SH-SY5Y (cell line): Measurements from ENCODE around the gene RASSF1.

Source experiments
- GATA2 ChIP-seq: IDR thresholded peaks from 2 replicates; pipeline ENCODE4 v1.6.1; 2011; ENCODE audit warnings: mild to moderate bottlenecking, low read depth, low read length
- GATA3 ChIP-seq: IDR thresholded peaks from 2 replicates; pipeline ENCODE4 v1.6.1; 2011; ENCODE audit warnings: low read depth, mild to moderate bottlenecking, low read length, moderate library complexity

Gene RASSF1

GRCh38 chr3:50318163-50318562 is 22.5 kb downstream of the RASSF1 start:
- TF ChIP-seq GATA3: no peak

GRCh38 chr3:50317300-50317699 is 23.3 kb downstream of the RASSF1 start:
- TF ChIP-seq GATA2 (no peak), GATA3 (no peak)

DNA sequence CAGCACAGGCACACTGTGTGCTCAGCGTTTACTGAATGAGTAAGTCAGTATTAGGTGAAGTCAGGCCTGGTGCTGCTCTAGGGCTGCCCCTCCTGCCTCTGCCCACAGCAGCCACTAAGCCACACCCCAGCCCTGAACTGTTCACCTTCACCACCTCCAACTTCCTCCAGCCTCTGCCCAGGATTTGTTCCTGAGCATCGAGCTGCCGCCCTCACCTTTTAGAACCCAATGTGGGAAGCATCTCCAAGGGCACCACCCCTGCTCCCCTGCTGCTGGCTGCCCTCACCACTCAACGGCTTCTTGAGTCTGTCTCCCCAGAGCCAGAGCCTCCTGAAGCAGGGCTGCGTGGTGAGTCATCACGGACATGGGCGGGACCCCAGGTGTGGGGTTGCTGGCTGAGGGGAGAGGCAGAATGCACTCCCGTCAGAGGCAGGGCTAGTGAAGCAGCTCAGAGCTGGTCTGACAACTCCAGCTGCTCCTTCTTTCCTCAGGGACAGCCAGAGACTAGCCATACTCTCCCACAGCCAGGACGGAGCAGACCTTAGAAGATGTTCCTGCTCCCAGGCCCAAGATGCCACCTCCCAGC is 23.9 kb downstream of the RASSF1 start:
- TF ChIP-seq GATA2: no peak
- no peak for TF ChIP-seq GATA3

- TF ChIP-seq GATA3 (no peak), GATA2 (no peak)
Observed at GRCh38 chr3:50314816-50315215, 25.8 kb downstream of the RASSF1 start.

DNA sequence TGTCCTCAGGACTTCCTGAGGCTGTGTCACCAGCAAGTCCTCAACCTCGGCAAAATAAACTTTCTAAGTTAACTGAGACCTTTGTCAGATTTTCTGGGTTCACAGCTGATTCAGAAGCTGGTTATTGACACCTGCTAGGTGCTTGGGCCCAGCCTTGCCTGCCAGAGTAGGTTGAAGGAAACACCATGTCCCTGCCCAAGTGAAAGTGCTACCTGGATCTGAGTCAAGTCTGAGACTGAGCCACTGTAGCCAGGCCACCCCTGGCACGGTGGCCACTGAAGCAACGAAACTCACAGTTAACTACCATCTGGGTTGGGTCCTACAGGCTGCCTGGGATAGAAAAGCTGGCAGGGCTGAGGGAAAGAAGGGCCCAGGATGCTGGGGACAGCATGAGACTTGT is 26.3 kb downstream of the RASSF1 start:
- no peak for TF ChIP-seq GATA3
- no peak for TF ChIP-seq GATA2

DNA sequence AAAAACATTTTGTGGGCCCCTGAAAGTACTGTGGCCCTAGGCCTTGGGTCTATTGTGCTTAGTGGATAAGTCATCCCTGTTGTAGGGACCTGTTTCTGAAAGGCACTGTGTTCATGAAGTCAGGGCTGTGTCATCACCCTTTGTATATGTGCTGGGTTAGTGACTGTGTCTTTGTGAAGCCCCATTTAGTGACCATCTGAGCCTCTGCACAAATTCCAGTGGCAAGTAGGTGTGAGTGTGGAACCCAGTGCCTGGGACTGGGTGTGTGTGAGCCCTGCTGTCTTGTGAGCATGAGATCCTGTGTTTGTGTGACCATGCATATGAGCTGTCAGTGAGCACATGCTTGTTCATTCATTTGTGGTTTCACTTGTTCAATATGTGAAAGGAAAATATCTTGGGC is 36.0 kb downstream of the RASSF1 start:
- no peak for TF ChIP-seq GATA3
- TF ChIP-seq GATA2: no peak

DNA sequence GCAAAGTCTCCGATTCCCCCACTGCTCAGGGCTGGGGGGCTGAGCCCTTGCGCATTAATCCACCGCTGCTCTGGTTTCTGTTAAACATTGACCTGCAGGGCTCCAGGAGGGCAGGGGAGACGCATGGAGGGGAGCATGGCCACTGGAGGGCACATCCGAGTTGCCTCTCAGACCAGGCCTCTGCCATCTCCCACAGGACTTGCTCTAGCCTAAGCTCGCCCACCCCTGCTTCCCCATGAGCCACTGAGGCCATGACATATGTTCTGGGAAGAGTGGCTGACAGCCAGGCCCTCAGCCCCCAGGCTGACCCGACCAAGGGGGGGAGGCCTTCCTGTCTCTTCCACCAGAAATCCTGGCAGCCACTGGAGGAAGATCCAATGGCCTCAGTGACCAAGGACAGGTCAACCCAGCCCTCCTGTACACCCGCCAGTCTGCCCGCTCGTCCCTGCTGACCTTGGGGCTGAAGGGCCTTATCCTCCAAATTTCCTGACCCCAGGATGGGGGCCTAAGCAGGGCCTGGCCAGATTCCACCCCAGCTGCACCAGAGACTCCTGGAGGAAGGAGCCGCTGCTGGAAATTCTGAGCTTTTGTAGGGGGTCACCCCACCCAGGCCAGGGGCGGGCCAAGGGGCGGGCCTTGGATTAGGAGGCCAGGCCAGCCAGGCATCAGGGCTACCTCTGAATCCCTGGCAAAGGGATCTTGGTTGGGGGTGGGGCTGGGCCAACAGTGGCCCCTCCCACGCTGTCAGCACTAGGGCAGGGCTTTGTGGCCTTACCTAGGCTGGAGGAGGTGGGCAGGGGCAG is 37.4 kb downstream of the RASSF1 start, which contains the start of gene HYAL1:
HYAL1 (minus strand) TSS at position 562 of the 803 bp plus-strand sequence. CDS start 618 bp downstream, outside the sequence.
- TF ChIP-seq GATA2 (no peak), GATA3 (no peak)

DNA sequence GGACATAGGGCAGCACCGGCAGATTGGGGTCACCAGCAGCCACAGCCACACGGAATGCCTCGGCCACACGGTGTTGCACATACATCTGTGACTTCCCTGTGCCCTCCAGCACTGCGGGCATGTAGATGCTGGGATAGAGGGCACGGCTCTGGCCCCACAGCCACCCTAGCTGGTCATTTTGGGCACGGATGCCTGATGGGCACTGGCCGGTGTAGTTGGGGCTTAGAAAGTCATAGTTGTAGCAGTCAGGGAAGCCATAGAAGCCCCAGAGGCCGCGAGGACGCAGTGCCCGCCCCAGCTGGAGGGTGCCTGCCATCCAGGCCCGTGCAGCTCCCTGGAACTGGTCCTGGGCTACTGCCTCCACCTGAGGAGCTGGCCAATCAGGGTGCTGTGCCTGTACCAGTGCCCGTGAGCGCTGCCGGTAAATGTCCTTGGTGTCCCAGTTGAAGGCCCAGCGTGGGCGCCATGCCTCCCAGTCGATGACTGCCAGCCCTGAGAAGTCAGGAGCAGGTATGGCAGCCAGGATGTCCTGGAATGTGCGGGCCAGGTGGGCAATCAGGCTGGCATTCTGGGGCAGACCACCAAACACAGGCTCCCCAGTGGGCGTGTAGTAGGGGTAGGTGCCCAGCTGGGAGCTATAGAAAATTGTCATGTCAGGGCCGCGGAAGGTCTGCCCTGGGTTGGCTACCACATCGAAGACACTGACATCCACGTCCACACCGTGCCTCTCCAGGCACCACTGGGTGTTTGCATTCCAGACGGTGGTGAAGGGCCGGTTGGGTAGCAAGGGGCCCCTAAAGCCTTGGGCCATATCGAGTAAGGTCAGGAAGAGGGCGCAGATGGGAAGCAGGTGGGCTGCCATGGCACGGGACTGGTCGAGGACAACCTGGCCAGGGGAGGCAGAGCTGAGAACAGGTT is 38.3 kb downstream of the RASSF1 start:
- no peak for TF ChIP-seq GATA3
- no peak for TF ChIP-seq GATA2

GRCh38 chr3:50300681-50301254 is 39.9 kb downstream of the RASSF1 start:
- TF ChIP-seq GATA2 (no peak), GATA3 (no peak)

GRCh38 chr3:50299929-50300680 is 40.5 kb downstream of the RASSF1 start:
- TF ChIP-seq GATA2 (no peak), GATA3 (no peak)

GRCh38 chr3:50299638-50299928 is 41.1 kb downstream of the RASSF1 start:
- TF ChIP-seq GATA2: no peak
- TF ChIP-seq GATA3: no peak

DNA sequence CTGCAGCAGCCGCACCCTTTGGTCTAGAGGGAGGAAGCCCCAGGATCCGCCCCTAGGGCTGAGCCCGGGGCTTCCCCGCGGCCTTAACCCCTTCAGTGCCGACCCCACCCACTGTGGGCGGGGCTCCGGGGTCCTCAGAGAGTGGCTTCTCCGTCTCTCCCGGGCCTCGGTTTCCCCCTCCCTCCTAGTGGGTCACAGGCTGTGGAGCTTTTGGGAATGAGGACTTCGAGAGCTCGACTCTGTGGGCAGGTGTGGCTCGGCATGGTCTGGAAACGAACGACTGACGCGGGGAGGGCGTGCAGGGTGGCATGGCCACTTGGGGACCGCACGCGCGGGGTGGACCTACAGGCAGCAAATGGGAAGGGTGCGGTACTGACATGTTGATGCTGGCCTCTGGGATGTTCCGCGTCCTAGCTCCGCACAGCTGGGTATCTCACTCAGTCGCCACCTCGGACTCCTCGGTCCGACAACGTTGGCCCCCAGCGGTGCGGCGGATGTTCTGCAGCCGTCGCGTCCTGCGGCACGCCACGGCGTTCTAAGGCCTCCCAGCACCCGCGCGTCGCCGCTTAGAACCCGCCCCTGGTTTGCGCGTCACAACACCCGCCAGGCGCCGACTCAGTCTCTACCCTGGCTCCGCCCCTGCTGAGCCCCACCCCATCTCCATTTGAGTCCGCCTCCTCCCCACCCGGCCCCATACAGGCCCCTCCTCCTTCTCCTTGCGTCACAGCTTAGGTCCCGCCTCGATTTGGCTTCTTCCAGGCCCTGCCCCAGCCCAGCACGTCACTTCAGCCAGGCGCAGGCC is 41.6 kb downstream of the RASSF1 start, which contains the start of the genes HYAL3 and NAA80:
HYAL3 (minus strand) TSS at position 570 of the 802 bp plus-strand sequence. CDS start 3,803 bp downstream, outside the sequence.
NAA80 (minus strand) TSS at position 570 of the 802 bp plus-strand sequence. CDS start 1,942 bp downstream, outside the sequence.
- TF ChIP-seq GATA3 (no peak), GATA2 (no peak)
